HL-60/S4 (cell line): Measurements from ENCODE around the gene CELSR1.

Experiments
- in situ Hi-C: fragments of 300-500 bp; cut with MboI; formaldehyde crosslinking; loops from 2 replicates; pipeline ENCODE4 v1.14.3; 2022; ENCODE audit warnings: low sequenced_read_pairs

The CELSR1 gene

DNA sequence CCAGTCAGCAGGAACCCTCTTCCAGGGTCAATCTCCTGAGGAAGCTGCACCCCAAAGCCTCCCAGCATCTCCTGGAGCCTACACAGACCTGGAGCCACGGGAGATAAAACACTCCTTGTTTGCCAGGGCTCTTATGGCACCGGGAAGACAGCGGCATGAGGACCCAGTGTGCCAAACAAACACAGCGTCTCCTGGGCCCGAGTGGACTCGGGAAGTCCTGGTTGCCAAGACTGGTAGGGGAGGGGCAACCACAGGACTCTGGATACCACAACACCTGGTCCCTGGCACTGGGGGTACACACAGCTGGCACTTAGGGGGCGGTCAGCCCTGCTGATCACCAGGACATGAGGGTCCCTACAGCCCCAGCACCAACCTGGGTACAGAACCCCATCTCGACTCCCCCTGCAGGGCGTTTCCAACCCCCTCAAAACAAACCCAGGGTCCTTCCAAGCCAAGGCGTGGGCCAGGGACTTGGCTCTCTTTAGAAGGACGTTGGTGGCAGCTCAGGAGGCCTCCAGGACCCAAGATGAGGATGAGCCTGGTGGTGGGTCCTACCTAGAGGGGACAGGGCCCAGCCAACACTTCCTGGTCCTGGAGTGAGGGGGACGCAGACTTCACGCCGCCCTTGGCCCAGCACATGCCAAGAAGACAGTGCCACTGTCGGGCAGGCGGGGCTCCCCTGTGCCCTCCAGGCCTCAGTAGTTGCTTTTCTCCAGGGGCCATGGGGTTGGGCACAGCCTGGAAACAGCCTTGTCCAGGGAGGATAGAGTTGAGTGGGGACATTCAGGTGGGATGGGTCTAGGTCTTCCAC, 85.0 kb downstream of the CELSR1 start:
- in situ Hi-C loops, result no loop called here

DNA sequence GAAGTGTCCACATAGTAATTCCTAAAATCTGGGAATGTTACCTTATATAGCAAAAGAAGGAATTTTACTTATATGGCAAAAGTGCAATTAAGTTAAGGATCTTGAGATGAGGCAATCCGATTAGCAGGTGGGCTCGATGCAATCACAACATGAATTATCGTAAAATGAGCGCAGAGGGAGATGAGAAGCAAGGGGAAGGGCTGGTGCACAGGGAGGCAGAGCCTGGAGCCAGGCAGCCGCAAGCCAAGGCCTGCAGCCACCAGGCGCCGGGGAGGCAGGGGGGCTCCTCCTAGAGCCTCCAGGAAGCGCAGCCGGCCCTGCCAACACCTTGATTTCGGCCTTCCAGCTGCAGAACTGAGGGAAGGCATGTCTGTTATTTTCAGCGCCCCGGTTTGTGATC, 85.7 kb downstream of the CELSR1 start:
- in situ Hi-C loops, result no loop called here

DNA sequence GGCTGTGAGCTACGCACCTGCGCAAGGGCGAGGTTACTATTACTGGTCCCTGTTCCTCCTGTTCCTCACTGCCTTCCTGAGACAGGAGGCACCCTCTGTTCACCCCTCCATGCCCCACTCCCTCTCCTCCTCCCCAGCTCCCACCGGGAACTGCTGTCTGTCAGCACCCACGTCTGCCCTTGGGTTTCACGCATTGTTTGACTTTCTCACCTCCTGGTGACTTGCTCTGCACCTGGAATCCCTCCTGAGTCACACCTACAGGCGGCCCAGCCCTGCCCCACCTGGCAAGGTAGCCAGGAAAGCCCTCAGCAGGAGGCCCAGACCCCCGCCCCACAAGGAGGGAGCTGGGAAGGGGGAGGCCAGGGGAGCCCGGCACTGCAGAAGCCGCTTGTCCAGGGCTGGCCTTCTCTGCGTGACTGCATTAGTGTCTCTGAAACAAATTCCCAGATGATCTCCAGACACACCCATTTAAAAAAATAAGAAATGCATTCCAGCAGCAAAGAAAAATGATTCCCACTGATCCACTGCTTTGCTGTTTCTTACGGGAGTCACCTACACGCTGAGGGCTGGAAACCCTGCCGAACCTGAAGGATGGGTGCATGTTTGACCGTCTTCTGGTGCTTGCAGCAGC, 86.4 kb downstream of the CELSR1 start:
- in situ Hi-C loops, result no loop called here

DNA sequence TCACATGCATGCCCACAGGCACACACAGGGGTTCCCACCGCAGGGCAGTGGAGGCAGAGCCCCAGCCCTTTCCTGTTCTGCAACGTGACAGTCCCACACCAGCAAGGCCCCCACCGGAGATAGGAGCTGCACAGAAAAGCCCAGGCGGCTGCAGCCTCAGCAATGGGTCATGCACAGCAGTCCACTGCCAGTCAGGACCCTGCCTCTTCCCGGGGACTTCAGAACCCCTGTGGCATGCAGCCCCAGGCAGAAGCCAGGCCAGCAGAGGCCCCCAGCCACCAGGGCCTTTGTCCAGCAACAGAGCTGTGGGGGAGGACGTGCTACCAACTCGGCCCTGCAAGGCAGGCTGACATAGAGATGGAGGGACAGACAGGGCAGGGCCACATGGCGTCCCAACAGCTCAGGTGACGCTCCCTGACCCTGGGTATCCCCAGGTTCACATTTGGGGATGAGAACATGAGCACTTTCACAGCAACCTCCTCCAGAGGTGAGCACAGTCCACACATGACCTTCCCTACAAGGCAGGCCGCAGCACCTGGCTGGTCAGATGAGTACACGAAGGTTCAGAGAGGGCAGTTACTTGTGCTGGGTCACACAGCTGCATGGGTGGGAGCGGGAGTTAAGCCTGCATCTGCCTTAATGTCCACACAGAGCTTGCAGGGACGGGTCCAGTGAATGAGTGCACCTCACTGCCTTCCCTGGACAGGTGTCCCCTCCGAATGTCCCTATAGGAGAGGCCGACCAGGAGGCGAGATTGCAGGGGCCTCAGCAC, 87.3 kb downstream of the CELSR1 start:
- in situ Hi-C loops, result no loop called here

DNA sequence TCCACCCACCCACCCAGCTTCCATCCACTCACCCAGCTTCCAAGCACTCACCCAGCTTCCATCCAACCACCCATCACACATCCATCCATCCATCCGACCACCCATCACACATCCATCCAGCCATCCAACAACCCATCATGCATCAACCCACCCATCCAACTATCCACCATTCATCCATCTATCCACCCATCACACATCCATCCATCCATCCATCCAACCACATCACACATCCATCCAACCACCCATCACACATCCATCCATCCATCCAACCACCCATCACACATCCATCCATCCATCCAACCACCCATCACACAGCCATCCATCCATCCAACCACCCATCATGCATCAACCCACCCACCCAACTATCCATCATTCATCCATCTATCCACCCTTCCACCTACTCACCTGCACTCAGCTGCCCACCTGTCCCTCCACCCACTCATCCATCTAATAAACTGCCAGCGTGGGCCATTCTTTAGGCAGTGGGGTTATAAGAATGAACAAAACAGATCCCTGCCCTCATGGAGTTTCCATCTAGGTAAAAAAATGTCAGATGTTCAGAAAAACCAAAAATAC, 88.2 kb downstream of the CELSR1 start:
- in situ Hi-C loops, result no loop called here

DNA sequence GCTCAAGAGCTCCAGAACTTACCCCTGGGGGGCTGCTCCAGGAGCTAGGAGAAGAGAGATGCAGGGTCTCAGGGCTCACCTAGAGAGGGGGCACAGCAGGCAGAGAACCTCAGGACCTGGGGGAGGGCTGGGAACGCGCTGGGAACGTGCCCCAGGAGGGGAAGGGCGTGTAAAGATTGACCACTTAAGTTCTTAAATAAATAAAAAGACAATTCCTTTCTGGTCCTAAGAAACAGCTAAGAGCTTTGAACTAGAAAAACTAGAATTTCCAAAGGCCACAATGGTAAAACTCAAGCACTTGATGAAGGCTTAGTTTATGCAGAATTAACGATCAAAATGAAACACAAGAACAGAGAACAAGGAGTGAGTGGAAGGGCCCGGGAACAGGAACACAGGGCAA, 89.1 kb downstream of the CELSR1 start:
- in situ Hi-C loops, result no loop called here

DNA sequence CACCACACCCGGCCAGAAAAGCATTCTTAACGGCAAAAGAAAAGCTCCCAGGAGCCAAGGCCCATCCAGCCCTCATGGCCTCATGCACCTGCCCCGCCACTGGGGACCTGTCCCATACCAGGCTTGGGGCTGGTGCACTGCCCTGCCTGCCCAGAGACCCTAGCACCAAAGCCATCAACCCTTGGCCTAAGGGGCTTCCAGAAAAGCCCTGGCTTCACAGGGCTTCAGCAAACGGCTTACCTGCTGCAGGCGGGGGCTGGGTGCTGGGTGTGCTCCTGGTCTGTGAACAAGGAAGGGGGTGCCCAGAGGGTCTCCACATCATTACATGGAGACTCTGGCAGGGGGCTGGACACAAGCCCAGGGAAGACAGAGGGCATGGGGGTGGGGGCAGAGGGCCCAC, 89.5 kb downstream of the CELSR1 start:
- in situ Hi-C loops, result no loop called here

DNA sequence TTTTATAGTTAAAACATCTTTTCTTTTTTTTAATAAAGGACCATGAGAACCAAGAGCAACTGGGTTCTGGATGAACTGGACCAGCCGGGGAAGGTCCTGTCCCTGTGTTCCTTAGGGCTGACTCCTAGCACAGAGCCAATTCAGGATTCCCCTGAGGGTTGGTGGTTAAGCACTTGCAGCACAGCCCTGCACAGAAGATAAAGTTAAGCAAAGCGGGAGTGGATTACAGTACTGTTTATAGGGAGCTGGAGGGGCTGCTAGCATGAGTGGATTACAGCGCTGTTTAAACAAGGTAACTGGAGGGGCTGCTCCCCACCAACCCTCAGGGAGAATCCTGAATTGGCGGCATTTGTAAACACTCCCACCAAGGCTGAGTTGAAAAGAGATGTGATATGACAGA, 90.6 kb downstream of the CELSR1 start:
- in situ Hi-C loops, result no loop called here

DNA sequence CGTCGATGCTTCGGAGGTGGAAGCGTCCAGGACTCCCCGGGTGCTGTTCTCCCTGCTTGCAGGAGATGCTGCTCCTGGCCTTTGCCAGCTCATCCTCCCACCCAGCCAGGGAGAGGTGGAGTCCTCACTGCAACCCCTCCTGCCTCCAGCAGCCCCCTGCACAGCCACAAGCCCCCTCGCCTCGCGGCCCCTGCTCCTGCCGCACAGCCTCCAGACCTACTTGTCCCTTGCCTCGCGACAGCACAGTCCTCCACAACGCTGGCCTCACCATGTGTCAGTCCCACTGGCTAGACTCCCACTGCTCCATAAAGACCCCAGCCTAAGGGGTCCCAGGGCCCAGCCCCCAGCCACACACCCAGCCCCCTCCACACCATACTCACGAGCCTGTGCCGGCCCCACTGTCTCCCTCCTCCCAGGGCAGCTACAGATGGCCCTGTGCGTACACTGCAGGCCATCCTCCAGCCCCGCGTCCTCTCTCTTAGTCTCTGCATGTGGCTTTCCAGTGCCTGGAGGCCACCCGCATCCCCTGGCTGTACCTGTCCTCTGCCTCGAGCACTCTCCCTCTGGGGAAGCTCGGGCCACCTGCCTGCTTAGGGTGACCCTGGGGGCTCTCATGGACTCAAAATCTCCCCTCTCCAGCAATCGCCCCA, 91.5 kb downstream of the CELSR1 start:
- in situ Hi-C loops, result no loop called here

DNA sequence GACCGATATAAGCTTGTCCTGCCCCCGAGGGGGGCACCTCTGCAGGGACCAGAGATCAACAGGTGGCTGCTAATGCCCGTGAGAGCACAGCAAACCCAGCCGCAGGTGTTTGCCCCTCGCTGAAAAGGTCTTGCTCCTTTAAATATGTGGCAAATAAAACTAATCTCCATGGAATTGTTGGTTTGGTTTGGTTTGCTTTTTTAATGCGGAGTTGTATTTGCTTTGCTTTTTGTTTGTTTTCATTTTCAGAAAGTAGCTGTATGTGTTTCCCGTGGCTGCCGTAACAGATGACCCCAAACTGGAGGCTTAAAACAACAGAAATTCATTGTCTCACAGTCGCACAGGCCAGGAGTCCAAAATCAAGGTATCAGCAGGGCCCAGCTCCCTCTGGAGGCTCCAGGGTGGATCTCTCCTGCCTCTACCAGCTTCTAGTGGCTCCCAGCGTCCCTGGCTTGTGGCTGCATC, 93.0 kb downstream of the CELSR1 start:
- in situ Hi-C loops, result no loop called here

DNA sequence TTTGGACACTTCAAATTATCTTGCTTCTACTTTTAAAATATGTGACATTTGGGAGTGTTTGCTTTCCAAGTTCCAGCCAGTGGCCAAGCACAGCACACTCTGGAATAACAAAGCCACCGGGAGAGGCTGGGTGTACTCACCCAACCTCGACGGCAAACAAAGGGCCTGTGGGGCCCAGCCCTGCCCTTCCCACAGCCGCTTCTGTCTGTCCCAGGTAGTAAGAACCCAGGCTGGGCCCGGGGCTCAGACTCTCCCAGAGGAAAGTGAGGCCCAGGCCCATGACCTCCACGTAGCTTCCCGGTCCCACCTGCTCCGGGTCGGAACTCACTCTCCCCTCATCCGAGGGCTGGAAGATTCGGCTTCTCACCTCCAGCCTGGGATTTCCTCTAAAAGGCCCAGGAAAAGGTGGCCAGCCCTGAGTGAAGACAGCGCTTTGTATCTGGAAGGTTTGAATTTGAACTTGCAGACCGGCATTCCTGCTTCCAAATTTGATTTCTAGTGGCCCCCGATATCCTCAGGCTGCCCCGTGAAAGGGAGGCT, 93.5 kb downstream of the CELSR1 start:
- in situ Hi-C loops, result no loop called here

DNA sequence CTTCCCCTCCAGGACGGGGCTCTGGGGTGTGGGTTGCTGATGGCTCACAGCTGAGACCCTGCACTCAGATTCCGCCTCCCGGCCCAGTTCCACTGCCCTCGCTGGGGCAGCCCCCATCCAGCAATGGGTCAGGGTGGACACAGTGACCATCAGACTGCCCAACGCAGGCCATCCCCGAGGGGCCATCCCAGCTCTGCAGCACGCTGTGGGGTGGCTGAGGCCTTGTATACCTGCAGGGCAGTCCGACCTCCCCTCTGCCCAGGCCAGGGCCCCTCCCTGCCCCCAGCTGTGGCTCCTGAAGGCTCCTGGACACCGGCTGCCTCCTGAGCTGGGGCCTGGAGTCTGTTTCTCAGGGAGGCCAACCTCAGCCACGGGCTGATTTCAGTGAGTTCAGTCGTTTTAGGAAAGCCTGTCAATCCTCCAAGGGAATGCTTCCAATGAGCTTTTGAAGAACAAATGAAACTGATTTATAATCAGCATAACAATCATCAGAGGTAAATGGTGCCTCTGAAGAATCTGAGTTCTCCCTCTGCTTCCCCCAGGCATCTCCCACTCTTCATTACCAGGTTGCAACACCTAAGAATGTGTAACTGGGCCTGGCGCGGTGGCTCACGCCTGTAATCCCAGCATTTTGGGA, 95.1 kb downstream of the CELSR1 start:
- in situ Hi-C loops, result no loop called here

DNA sequence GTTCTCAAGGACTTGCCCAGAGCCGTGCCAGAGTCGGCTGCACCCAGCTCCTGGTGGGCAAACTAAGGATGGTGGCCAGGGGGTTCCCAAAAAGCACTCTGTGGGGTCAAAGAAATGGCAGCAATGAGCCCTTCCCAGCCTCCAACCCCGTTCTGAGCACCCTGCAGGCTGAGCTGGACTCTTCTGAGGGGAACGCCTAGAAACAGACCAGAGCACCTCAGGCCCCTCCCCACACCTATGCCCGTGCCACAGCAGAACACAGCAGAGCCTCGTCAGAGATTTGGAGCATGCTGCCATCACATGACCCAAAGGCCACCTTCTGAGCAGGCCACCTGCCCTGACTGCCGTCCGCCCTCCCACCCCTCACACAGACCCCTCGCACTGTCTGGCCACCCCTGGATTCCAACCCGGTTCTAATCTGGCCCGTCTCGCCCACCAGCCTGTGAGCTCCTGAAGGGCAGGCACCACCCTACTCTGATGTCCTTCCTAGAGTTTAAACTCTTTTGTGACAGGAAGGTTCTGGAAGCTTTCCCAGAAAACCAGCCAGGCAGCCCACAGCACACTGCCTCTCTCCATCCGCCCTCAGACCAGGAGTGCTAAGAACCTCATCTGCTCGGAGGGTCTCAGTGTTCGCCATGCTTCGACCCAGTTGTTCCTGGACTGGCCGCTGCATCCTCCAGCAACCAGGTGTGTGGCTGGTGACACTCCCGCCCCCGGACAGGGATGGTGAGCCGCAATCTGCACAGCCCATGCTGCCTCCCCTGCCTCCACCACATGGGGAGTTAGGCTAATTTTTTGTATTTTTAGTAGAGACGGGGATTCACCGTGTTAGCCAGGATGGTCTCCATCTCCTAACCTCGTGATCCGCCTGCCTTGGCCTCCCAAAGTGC, 97.6 kb downstream of the CELSR1 start:
- in situ Hi-C loops, result no loop called here

DNA sequence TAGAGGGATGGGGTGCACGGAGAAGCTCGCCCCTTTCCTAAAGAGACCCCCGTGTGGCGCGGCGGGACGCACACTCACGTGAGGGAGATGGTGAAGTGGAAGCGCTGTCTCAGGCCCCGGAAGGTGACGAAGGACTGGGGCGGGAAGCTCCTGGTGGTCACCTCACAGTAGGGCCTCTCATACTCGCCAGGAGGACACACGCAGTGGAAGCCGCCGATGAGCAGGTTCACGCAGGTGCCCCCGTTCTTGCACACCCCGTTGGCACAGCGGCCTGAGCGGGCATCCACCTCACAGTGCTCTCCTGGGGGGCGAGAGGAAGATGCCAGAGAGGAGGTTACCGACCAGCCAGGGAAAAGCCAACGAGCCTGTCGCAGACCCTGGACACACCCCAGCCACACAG, 98.3 kb downstream of the CELSR1 start:
- in situ Hi-C loops, result no loop called here

DNA sequence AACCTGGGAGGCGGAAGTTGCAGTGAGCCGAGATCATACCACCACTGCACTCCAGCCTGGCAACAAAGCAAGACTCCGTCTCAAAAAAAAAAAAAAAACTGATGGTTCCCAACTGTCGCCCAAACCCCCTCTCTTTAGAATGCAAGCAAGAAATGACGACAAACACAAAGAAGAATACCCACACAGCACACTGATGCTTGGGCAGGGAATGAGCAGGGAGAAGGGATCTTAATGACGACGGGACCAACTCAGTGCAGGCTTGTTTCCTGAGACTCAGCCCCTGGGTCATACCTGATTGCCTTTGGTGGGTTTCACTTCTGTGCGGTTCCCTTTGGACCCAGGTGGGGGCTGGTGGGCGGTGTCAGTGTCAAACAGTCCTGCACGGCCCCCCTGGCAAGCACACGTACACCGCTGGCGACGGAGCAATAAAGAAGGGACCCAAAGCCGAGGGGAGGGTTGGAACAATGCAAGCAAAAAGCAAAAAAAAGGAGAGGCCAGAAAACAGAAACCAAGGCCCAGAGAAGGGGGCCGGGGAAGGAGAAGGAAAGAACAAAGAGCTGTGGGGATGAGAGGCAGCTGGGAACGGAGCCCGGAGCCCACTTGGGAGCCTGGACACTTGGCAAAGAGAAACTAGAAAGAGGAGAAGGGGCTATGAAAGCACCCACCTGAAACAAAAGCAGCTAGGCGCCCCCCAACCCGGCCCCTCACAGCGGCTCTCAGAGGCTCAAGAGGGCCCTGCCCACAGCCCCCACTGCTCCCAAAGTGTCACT, 99.6 kb downstream of the CELSR1 start:
- in situ Hi-C loops, result no loop called here

DNA sequence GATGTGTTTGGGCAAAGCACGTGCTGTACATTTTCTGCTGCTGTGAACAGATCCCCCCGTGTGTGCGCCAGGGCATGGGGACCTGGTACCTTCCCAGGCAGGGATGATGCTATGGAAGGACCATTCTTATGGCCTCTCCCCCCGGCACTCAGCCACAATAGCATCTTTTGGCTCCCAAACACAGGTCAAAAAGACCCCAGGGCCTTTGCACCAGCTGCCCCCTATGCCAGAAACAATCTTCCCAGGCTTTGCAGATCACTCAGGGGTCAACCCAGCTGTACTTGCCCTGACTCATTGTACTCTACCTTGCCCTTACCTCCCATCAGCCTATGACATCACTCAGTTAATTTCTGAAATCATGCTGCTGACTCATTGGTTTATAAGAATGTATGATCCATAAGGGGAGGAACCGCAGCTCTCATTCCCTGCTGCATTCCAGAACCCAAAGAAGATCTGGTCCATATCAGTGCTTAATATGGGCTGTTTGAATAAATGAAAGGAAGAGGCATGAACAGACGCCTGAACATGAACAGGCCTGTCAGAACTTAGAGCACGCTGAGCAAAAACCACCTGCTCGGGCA, 100.7 kb downstream of the CELSR1 start:
- in situ Hi-C loops, result no loop called here

DNA sequence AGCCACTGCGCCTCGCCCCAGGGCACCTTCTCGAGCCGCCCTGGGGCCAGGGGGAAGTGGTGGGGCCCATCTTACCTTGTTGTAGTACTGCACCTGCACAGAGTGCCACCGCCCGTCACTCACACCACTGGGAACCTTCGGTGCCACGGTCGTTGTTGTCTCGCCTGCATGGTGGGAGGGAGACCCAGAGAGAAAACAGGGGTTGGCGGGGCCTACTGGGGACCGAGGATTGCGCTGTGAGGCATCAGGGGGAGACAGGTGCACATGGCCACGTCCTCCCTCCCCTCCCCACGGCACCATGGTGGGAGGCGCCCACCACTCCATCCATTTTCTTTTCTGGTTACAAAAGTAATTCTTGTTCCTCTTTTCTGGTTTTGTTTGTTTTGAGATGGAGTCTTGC, 104.1 kb downstream of the CELSR1 start:
- in situ Hi-C loops, result no loop called here
